ENCODE results near the gene PARN.
"Not testable (repeated sequence)": the region's sequence is repeated elsewhere in the genome, so short reads cannot be mapped to it uniquely, and the experiment has no call there.

Gene PARN

DNA sequence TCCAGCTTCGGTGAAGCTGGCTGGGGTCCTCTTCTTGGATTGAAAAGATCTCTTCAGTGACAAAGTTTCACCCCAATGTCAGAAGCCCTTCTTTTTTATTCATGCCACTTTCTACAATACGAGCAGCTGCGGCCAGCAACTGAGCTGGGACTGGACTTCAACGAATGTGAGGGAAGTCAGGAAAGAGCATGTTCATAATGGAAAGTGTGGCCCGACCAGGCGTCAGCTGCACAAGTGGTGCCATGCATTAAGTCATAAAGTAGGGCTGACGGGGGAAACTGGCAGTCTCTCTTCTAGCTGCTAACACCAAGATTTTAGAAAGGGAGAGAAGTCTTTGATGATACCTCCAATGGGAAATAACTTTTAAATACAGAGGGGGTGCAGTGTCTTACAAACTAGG lies 192.6 kb downstream of the PARN start:
- DNase-seq (ENCODE audit: low read depth): no peak

DNA sequence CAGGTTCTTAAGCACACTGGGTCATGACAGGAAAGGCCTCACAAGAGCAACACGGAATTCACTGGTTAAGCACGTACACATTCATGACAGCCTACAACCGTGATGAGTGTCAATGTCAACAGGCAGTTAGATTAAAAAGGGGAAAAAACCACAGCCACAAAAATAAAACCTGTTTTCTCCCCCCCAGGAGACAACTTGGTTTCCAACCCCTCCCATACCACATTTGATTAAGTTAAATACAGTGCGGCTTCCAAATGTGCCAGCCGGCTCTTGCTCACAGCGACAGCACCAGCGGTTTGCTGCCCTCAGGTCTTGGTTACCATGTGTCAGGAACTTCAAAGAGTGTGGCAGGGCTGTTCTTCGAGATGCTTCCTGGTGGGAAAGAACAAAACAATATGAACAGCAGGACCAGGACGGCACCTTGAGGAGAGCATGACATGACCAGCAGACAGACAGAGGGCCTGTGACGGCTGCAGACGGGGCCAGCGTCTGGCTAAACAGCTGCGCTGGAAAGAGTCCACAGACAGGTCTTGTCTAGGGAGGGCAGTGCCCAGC lies 193.6 kb downstream of the PARN start:
- DNase-seq (ENCODE audit: low read depth): no peak

GRCh38 chr16:14434860-14435259 lies 195.2 kb downstream of the PARN start:
- DNase-seq (ENCODE audit: low read depth): no peak

GRCh38 chr16:14428971-14429637 lies 201.0 kb downstream of the PARN start:
- not testable (repeated sequence) for DNase-seq (ENCODE audit: low read depth)

- DNase-seq (ENCODE audit: low read depth): no peak
Observed at GRCh38 chr16:14428043-14428442, 202.0 kb downstream of the PARN start.

DNA sequence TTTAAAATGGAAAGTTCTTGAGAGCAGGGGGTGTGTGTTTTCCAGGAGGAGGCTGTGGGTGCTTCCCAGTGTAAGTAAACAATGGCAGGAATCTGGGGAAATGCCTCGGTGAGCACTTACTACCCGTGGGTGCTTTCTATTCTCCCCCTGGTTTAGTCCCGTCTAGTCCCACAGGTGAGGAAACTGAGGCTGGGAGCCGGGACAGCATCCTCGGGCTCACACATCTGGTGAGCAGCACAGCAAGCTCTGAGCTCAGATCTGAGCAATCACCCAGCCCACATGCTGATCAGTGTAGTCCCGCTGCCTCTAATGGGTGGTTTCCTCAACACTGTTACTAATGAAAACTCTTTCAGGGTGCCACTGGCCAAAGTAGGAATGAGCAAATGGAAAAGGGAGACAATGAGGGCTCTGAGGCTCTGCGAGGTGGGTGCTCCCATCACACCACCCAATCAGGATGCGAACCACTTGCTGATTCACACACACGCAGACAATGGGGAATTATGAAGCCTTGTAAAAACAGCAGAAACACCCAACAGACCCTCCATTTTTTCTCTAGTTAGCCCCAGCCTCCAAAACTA lies 202.6 kb downstream of the PARN start:
- no peak for DNase-seq (ENCODE audit: low read depth)

- no peak for DNase-seq (ENCODE audit: low read depth)
Observed at GRCh38 chr16:14424595-14424994, 205.5 kb downstream of the PARN start.

DNA sequence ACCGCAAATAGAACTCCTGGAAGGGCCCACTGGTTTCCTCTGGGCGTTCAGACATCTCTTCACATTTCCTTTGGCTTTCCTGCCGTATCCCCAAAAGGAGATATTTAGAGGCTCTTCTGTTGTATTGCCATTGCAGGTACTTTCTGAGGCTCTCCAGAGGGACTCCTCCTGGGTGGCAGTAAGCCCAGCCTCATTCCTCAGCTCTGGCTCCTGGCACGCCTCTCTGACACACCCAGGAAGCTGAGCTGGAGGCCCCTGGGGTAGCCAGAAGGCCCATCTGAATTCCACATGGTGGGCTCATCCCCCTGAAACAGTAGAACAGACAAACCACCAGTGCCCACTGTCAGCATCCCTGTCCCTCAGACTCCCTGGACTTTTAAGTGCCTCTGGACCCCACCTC lies 206.7 kb downstream of the PARN start:
- DNase-seq (ENCODE audit: low read depth): no peak

- DNase-seq (ENCODE audit: low read depth): no peak
Observed at GRCh38 chr16:14420721-14421488, 209.2 kb downstream of the PARN start.

DNA sequence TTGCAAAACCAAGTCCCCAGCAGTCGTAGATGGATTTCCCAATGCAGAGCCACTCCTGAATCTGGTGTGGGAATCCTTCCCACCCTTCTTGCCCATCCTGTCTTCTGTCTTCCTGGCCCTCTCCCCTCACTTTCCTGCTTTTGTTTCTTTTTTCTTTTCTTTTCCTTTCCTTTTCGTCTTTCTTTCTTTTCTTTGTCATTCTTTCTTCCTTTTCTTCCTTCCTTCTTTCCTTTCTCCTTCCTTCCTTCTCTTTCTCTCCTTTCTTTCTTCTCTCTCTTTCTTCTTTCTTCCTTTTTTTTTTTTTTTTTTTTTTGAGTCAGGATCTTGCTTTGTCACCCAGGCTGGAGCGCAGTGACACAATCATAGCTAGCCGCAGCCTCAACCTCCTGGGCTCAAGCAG lies 209.8 kb downstream of the PARN start:
- not testable (repeated sequence) for DNase-seq (ENCODE audit: low read depth)

DNA sequence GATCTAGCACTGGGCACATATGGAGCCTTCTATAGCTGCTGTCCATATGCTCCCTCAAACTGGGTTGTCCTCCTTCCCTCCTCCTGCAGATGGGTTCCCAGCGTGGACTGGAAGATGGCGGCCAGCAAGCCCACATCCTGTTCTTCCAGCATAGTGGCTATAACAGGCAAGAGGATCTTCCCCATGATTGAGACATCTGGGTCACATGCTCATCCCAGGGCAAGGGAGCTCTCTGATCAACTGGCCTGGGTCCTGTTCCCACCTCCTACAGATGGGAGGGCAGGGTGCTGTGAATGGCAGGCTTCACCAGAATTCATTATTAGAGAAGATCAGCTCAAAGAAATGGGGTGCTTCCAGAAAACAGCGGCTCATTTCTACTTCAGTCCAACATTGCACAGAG lies 210.2 kb downstream of the PARN start:
- no peak for DNase-seq (ENCODE audit: low read depth)

GRCh38 chr16:14418795-14419225 lies 211.2 kb downstream of the PARN start:
- DNase-seq (ENCODE audit: low read depth): no peak

DNA sequence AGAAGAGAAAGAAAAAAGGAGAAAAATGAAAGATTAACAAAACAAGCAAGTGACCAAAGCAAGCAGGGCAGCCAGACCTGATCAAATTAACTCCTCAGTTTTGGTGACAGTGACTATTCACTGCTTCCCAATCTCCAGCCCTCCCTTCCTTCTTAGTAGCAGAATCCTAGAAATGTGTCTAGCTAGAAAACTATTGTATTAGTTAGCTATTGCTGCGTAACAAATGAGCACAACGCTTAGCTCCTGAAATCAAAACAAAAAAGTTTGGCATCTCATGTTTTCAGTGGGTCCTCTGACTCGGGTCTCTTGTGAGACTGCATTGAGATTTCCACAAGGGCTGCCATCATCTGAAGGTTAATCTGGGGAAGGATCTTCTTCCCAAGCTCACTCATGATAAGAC lies 213.9 kb downstream of the PARN start:
- no peak for DNase-seq (ENCODE audit: low read depth)

DNA sequence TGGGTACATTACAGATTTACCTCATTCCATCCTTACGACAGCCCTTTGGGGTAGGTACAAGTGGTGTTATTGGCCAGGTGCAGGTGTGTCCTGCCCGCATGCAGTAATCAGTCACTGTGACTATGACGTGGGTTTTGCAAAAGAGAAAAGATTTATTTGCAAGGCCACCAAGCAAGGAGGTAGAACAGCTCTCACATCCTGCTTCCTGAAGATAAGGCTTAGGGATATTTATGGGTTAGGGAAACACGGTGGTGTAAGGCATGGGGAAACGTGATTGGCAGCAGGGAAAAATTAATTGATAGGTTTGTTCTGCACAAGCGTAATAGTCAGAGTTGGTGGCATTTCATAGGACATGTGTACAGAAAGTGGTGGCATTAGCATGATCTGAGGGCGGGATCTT lies 214.8 kb downstream of the PARN start:
- DNase-seq (ENCODE audit: low read depth): no peak

DNA sequence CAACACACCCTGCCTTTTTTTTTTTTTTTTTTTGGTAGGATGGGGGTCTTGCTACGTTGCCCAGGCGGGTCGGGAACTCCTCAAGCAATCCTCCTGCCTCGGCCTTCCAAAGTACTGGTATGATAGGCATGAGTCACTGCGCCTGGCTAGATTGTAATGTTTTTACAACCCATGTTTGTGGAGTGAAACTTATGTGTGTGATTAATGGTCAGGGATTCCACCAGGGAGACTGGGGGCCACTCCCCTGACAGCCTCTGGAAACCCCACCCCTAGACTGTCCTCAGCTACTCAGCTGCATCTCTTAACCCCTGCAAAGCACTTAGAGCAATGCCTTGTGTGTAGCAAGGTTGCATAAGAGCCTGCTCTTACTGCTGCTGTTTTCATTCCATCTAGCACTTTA lies 220.5 kb downstream of the PARN start:
- peak; percentile 94 for DNase-seq (ENCODE audit: low read depth)

- no peak for DNase-seq (ENCODE audit: low read depth)
Observed at GRCh38 chr16:14407786-14408399, 222.2 kb downstream of the PARN start.

DNA sequence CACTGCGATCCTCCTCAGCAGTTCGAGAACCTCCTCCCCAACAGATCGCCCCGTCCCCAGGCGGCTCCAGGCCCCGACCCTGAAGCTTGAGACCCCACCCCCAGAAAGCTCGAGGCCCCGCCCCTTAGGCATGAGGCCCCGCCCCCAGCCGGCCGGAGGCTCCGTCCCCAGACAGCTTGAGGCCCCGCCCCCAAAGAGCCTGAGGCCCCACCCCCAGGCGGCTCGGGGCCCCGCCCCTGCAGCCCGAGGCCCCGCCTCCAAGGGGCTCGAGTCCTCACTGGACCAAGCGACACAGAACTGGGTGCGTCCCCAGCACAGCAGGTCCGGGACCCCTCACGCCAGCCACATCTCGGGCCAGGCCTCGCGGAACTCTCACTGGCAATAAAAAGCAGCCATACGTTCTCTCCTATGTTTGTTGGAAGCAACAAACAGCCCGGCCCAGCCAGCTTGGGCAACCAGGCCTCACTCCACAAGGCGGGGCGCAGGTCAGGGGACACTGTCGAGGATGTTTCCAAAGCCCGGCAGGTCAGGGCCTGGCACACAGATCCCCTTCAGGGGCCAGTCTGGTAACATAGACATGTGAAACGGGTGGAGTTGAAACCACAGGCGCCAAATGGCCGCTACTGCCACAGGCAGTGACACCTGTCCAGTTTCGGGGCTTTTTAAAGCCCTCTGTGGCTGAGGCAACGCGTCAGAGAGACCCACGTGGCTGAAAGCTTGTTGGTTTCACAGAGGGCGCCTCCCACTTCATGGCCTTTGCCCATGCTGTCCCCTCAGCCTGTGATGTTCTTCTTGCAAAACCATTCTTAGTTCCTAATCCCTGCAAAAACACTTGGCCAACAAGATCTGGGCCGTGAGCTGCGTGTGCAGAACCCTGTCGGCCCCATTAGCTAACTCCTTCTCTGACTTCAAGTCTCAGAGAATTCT lies 224.2 kb downstream of the PARN start:
- DNase-seq (ENCODE audit: low read depth): no peak

GRCh38 chr16:14403001-14403389 lies 227.1 kb downstream of the PARN start:
- not testable (repeated sequence) for DNase-seq (ENCODE audit: low read depth)

DNA sequence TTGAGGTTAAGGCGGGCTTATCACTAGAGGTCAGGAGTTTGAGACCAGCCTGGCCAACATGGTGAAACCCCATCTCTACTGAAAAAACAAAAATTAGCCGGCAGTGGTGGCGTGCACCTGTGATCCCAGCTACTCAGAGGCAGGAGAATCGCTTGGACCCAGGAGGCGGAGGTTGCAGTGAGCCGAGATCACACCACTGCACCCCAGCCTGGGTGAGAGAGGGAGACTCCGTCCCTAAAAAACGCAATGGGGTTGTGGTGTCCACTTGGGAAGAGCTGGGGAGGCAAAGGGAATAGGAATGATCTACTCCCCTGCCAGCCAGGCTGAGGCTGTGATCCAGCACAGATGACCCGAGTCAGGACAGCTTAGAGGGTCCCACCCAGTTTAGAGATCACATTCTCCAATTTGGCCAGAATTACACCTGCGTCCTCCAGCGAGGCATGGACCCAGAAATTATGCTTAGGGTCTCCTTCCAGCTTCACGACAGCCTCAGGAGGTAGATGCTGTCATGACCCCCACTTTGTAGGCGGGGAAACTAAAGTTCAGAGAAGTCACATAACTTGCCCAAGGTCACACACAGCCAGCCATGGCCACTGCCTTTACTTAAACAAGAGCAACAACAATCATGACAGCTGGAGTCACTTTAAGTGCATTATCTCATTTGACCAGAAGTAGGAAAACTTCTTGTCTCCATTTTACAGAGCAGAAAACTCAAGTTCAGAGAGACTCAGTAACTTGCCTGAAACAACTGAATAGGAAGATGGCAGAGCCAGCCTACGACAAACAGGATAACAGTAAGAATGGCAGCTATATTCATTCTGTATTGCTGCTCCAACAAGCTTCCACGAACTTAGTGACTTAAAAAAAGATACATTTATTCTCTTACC lies 227.7 kb downstream of the PARN start:
- DNase-seq (ENCODE audit: low read depth): not testable (repeated sequence)

- not testable (repeated sequence) for DNase-seq (ENCODE audit: low read depth)
Observed at GRCh38 chr16:14401711-14402061, 228.4 kb downstream of the PARN start.
